NCI-H2227 treated with DMSO at 0.1 percent for 48 hours (cell line): Measurements from ENCODE around the gene FCN1.

Experiments
- DNase-seq: peaks from one replicate; lab custom pipeline; 2025; lab: John Stamatoyannopoulos, UW

The FCN1 gene

GRCh38 chr9:134937164-134937555 is 19.4 kb upstream of the FCN1 start:
- no peak for DNase-seq

GRCh38 chr9:134936346-134937163 is 18.8 kb upstream of the FCN1 start:
- DNase-seq, result no peak

GRCh38 chr9:134935701-134936345 is 18.1 kb upstream of the FCN1 start:
- no peak for DNase-seq

- DNase-seq, result peak; percentile 6
These were observed 17.4 kb upstream of the FCN1 start for GRCh38 chr9:134935056-134935640.

- no peak for DNase-seq
These were observed 15.5 kb upstream of the FCN1 start for GRCh38 chr9:134933076-134933659.

GRCh38 chr9:134932606-134933005 is 14.9 kb upstream of the FCN1 start:
- no peak for DNase-seq

GRCh38 chr9:134932171-134932570 is 14.5 kb upstream of the FCN1 start:
- no peak for DNase-seq

GRCh38 chr9:134930398-134930797 is 12.7 kb upstream of the FCN1 start:
- DNase-seq, result no peak

GRCh38 chr9:134929193-134930158 is 11.8 kb upstream of the FCN1 start:
- DNase-seq, result no peak

- no peak for DNase-seq
These were observed 10.9 kb upstream of the FCN1 start for GRCh38 chr9:134928436-134929192.

- DNase-seq, result no peak
These were observed 7.3 kb upstream of the FCN1 start for GRCh38 chr9:134925011-134925511.

- no peak for DNase-seq
These were observed 5.8 kb upstream of the FCN1 start for GRCh38 chr9:134923466-134923865.

GRCh38 chr9:134922932-134923240 is 5.2 kb upstream of the FCN1 start:
- DNase-seq, result no peak

GRCh38 chr9:134922066-134922931 is 4.6 kb upstream of the FCN1 start:
- no peak for DNase-seq

GRCh38 chr9:134919303-134919702 is 1.6 kb upstream of the FCN1 start:
- DNase-seq, result no peak

GRCh38 chr9:134918646-134919045 is 934 bp upstream of the FCN1 start:
- DNase-seq, result no peak

- no peak for DNase-seq
These were observed 1.5 kb downstream of the FCN1 start for GRCh38 chr9:134916161-134916665.

GRCh38 chr9:134915046-134915985 is 2.4 kb downstream of the FCN1 start:
- DNase-seq, result no peak

- DNase-seq, result no peak
These were observed 3.2 kb downstream of the FCN1 start for GRCh38 chr9:134914501-134914834.
